OCI-LY7 (cell line): ENCODE measurements around the gene TBC1D10B. TPM values are rescaled to one million over a fixed set of nuclear protein-coding genes. Genes with fewer than 3 reads are reported as not detected.
A peak's percentile ranks its signal among the peaks of the same experiment; 100 is the strongest.

Experiments
- BruUV-seq: library from RNA; stranded (reverse); fragments of 400-500 nt; replicated peaks from 2 replicates; lab custom pipeline; 2021; lab: Mats Ljungman, UMichigan
- CTCF ChIA-PET: fragments of 300-600 bp; sonication (Branson Sonifier 250); formaldehyde crosslinking; loops from one replicate; lab custom pipeline; 2022; ENCODE audit warnings: antibody characterized with exemption; ENCODE audit not compliant: unreplicated experiment; lab: Charles Lee
- POLR2A ChIA-PET: fragments of 300-600 bp; sonication (Branson Sonifier 250); formaldehyde crosslinking; loops from one replicate; lab custom pipeline; 2022; ENCODE audit warnings: antibody characterized with exemption; lab: Charles Lee
- DNase-seq: peaks from one replicate; pipeline ENCODE4 v3.0.0-alpha.2; 2015; ENCODE audit warnings: low spot score
- H2AFZ ChIP-seq: fragments of 200-600 bp; sonication (generic), shearing (Covaris generic); 2 replicates; pipeline ENCODE4 v1.6.1; 2014; ENCODE audit warnings: mild to moderate bottlenecking, antibody characterized with exemption, low read length, moderate library complexity
- H3K27ac ChIP-seq: fragments of 200-600 bp; sonication (generic); 2 replicates; pipeline ENCODE4 v1.5.1; 2014; ENCODE audit warnings: mixed run types, low read depth, mild to moderate bottlenecking, moderate library complexity, low read length, inconsistent platforms; ENCODE audit not compliant: poor library complexity, severe bottlenecking
- H3K36me3 ChIP-seq: fragments of 200-600 bp; sonication (generic); 2 replicates; pipeline ENCODE4 v1.6.1; 2014; ENCODE audit warnings: mild to moderate bottlenecking, antibody characterized with exemption, low read length, moderate library complexity, mixed read lengths; ENCODE audit not compliant: insufficient read depth
- H3K4me1 ChIP-seq: fragments of 200-600 bp; sonication (generic); 2 replicates; pipeline ENCODE4 v1.5.1; 2014; ENCODE audit warnings: mild to moderate bottlenecking, low read length; ENCODE audit not compliant: insufficient read depth, poor library complexity, severe bottlenecking
- H3K4me2 ChIP-seq: fragments of 200-600 bp; sonication (generic); 2 replicates; pipeline ENCODE4 v1.6.1; 2014; ENCODE audit warnings: mild to moderate bottlenecking, low read length
- H3K4me3 ChIP-seq: fragments of 200-600 bp; sonication (generic); 2 replicates; pipeline ENCODE4 v1.5.1; 2014; ENCODE audit warnings: mild to moderate bottlenecking, low read depth, low read length; ENCODE audit not compliant: poor library complexity, severe bottlenecking
- H3K79me2 ChIP-seq: fragments of 200-600 bp; sonication (generic); 2 replicates; pipeline ENCODE4 v1.6.1; 2016; ENCODE audit warnings: low read depth, mild to moderate bottlenecking, low read length, moderate library complexity, mixed read lengths; ENCODE audit not compliant: insufficient read depth
- H3K9me2 ChIP-seq: fragments of 200-600 bp; sonication (generic); 2 replicates; pipeline ENCODE4 v1.6.1; 2016; ENCODE audit warnings: mild to moderate bottlenecking, low read length, mixed read lengths; ENCODE audit not compliant: insufficient read depth
- H3K9me3 ChIP-seq: fragments of 200-600 bp; sonication (generic); 2 replicates; pipeline ENCODE4 v1.6.1; 2014; ENCODE audit warnings: mild to moderate bottlenecking, mixed run types, low read length, mixed read lengths
- H4K20me1 ChIP-seq: fragments of 200-600 bp; sonication (generic); 2 replicates; pipeline ENCODE4 v1.6.1; 2014; ENCODE audit warnings: mild to moderate bottlenecking, antibody characterized with exemption, low read length, moderate library complexity, mixed read lengths; ENCODE audit not compliant: insufficient read depth
- CTCF ChIP-seq: fragments of 200-600 bp; sonication (generic); conservative IDR thresholded peaks from 2 replicates; pipeline ENCODE4 v1.5.1; 2014; ENCODE audit warnings: mild to moderate bottlenecking, antibody characterized with exemption, low read length, moderate library complexity, mixed read lengths
- EZH2phosphoT487 ChIP-seq: fragments of 200-600 bp; sonication (generic); IDR thresholded peaks from 2 replicates; pipeline ENCODE4 v1.6.1; 2018; ENCODE audit warnings: low read depth, borderline replicate concordance, mild to moderate bottlenecking, mixed run types, antibody characterized with exemption, low read length, moderate library complexity, mixed read lengths
- intact Hi-C: fragments of 100-400 bp; cut with micrococcal nuclease; formaldehyde crosslinking; loops from one replicate; pipeline ENCODE4 v1.10.0; 2022; ENCODE audit not compliant: unreplicated experiment
- total RNA-seq, 2 experiments: library from RNA; depleted of rRNA in 1 of 2; stranded (reverse); fragments of >200 nt in 1 of 2; shearing (Covaris generic) in 1 of 2; gene quantifications; 2 replicates each; pipeline ENCODE4 v1.2.3, GENCODE V29; 2014 to 2022

The TBC1D10B gene
- total RNA-seq, 2 experiments from 2014 or later = 44.9 to 78.6 TPM

DNA sequence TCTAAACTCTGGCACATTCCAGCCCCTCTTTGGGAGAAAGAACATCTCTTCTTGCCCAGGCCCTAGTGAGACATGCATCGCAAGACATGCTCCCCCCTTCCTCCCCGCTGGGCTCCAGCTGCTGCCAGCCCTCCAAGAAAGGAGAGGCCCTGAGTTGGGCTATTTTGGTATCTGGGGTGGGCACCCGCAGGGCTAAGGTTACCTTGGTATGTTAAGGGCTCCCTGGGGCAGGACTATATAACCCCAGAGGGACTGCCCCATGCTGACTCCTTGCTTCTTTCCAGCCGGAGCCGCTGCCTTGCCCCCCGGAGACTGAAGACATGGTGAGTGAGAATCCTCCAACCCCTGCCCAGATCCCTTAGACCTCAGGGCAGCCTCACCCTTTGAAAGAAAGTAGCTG is 4.2 kb upstream of the TBC1D10B start, which contains the start of gene MYL11:
Gene MYL11, plus strand, starts transcription at position 265 of the 400 bp plus-strand sequence. Its CDS starts 56 bp downstream, at position 321.
- CTCF ChIA-PET = no interaction called here
- H3K4me1 ChIP-seq = peaks cover 42% of the 10 kb centered on the region
- intact Hi-C loops = loop anchor here (10.0 kb wide), 1 partner anchor 380 kb away; the partner anchor contains the start of genes HIRIP3 and INO80E

DNA sequence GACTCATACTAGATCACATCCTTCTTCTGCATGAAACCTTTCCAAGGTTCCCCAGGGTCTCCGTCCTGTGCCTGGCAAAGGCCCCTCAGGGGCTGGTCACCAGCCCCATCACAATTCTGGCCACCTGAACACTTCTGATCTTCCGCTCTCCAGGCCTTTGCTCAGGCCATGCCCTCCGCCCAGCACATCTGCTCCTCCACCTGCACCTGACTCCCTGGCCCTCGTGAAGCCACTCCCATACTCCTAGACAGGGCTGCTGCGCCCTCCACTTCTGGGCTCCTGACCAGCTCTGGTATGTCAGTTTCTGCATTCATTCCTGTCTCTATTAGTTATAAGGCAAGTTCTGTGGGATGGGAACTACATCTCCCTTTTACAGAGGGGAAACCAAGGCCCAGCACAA is 2.4 kb upstream of the TBC1D10B start:
- Histone ChIP-seq H4K20me1 (peaks cover 18% of the 10 kb centered on the region), H3K27ac (peak overlapping the region; percentile 77), H3K4me1 (peaks cover 37% of the 10 kb centered on the region), H3K9me2 (no peaks in the 10 kb centered on the region), H2AFZ (peak overlapping the region; percentile 4; the same call in 1 of the 2 replicates), H3K36me3 (peaks cover 18% of the 10 kb centered on the region), H3K9me3 (no peaks in the 10 kb centered on the region), H3K79me2 (peaks cover 22% of the 10 kb centered on the region), H3K4me2 (peak overlapping the region; percentile 86), H3K4me3 (peak overlapping the region; percentile 63)
- no peak for TF ChIP-seq EZH2phosphoT487
- no peak for TF ChIP-seq CTCF
- CTCF ChIA-PET = interaction anchor here (0.6 kb wide), 1 partner anchor 625 kb away, joined by 5 read pairs; no protein-coding TSS in a partner anchor
- peak; percentile 33 for DNase-seq
- intact Hi-C loops = loop anchor here (10.0 kb wide), 1 partner anchor 378 kb away; the partner anchor contains the start of genes HIRIP3 and INO80E
- BruUV-seq = no TSS peak
- POLR2A ChIA-PET = interaction anchor here (2.3 to 2.6 kb wide), 2 partner anchors 10 to 34 kb away, joined by 14 to 26 read pairs; partner anchors contain the start of genes SEPTIN1 and ZNF771

More for the DNA sequence above, 4.2 kb upstream of the TBC1D10B start, which contains the start of gene MYL11:
- H3K9me3 ChIP-seq = no peaks in the 10 kb centered on the region
- no peak within 1 kb of the TSS for H2AFZ ChIP-seq
- no peak within 1 kb of the TSS for H3K4me3 ChIP-seq
- BruUV-seq = no TSS peak
- TF ChIP-seq EZH2phosphoT487 (no peak), CTCF (no peak)
- H3K36me3 ChIP-seq = peaks cover 7% of the 10 kb centered on the region; the same call in 1 of the 2 replicates
- DNase-seq = no peak
- H3K79me2 ChIP-seq = peaks cover 8% of the 10 kb centered on the region
- no peak within 1 kb of the TSS for H3K27ac ChIP-seq
- H3K9me2 ChIP-seq = no peaks in the 10 kb centered on the region
- H3K4me2 ChIP-seq = no peak within 1 kb of the TSS
- H4K20me1 ChIP-seq = peaks cover 1% of the 10 kb centered on the region
- POLR2A ChIA-PET = interaction anchor here (1.2 kb wide), 1 partner anchor 8 kb away, joined by 3 read pairs; the partner anchor contains the start of gene SEPTIN1
